ENCODE results near the gene PHKB.
A peak's percentile ranks its signal among the peaks of the same experiment; 100 is the strongest.

The PHKB gene

GRCh38 chr16:47728205-47728604, 267.1 kb downstream of the PHKB start:
- no peak for TF ChIP-seq CTCF (IDR thresholded peaks at IDR 0.05; ENCODE audit: low read depth, low read length)
- DNase-seq (ENCODE audit: low read depth in 2 of 2) = no peak
- no peak overlapping the region for H3K4me3 ChIP-seq (replicated peaks in 1 of 2; ENCODE audit: low read depth in 2 of 2, low read length in 2 of 2)

- TF ChIP-seq CTCF (IDR thresholded peaks at IDR 0.05; ENCODE audit: low read depth, low read length) = no peak
Measured at GRCh38 chr16:47729701-47730100, 268.6 kb downstream of the PHKB start.

GRCh38 chr16:47731252-47731651, 270.1 kb downstream of the PHKB start:
- DNase-seq (ENCODE audit: low read depth in 2 of 2) = peak; percentile 77 to 97
- H3K4me3 ChIP-seq (replicated peaks in 1 of 2; ENCODE audit: low read depth in 2 of 2, low read length in 2 of 2) = no peak overlapping the region
- no peak for TF ChIP-seq CTCF (IDR thresholded peaks at IDR 0.05; ENCODE audit: low read depth, low read length)

More at GRCh38 chr16:47729701-47730100, 268.6 kb downstream of the PHKB start:
- no peak overlapping the region for H3K4me3 ChIP-seq (replicated peaks in 1 of 2; ENCODE audit: low read depth in 2 of 2, low read length in 2 of 2)
- no peak for DNase-seq (ENCODE audit: low read depth in 2 of 2)

GRCh38 chr16:47732122-47732521, 271.0 kb downstream of the PHKB start:
- no peak for DNase-seq (ENCODE audit: low read depth in 2 of 2)
- H3K4me3 ChIP-seq (replicated peaks in 1 of 2; ENCODE audit: low read depth in 2 of 2, low read length in 2 of 2) = no peak overlapping the region
- no peak for TF ChIP-seq CTCF (IDR thresholded peaks at IDR 0.05; ENCODE audit: low read depth, low read length)

- TF ChIP-seq CTCF (IDR thresholded peaks at IDR 0.05; ENCODE audit: low read depth, low read length) = no peak
- peak overlapping the region in 1 of 2 donors; percentile 5 for H3K4me3 ChIP-seq (replicated peaks in 1 of 2; ENCODE audit: low read depth in 2 of 2, low read length in 2 of 2)
- DNase-seq (ENCODE audit: low read depth in 2 of 2) = peak; percentile 69 to 97
Measured at GRCh38 chr16:47732523-47733111, 271.5 kb downstream of the PHKB start.

GRCh38 chr16:47734081-47734857, 273.1 kb downstream of the PHKB start:
- no peak overlapping the region for H3K4me3 ChIP-seq (replicated peaks in 1 of 2; ENCODE audit: low read depth in 2 of 2, low read length in 2 of 2)
- TF ChIP-seq CTCF (IDR thresholded peaks at IDR 0.05; ENCODE audit: low read depth, low read length) = no peak
- no peak for DNase-seq (ENCODE audit: low read depth in 2 of 2)
